A549 (cell line): ENCODE results near the gene BCAS2.

Source experiments
- ESRRA ChIP-seq: fragments of 150-350 bp; IDR thresholded peaks from 2 replicates; pipeline ENCODE4 v1.6.1; 2014; ENCODE audit warnings: mild to moderate bottlenecking, low read length, borderline replicate concordance
- HOXA7 ChIP-seq: fragments of 250-450 bp; sonication (Bioruptor Pico); IDR thresholded peaks from 2 replicates; pipeline ENCODE4 v1.5.0; 2020; ENCODE audit warnings: mild to moderate bottlenecking, moderate library complexity
- JUN ChIP-seq, 2 experiments: fragments of >200 bp; sonication (Bioruptor Twin); formaldehyde crosslinking; IDR thresholded peaks; 2 replicates in 1 of 2; 3 replicates in 1 of 2; pipeline ENCODE4 v1.6.1; 2016 to 2017
- KDM1A ChIP-seq: fragments of 200-600 bp; sonication (generic); IDR thresholded peaks from 2 replicates; pipeline ENCODE4 v1.6.1; 2016; ENCODE audit warnings: low read depth, mild to moderate bottlenecking
- MYC ChIP-seq: IDR thresholded peaks from 2 replicates; pipeline ENCODE4 v1.6.1; 2012; ENCODE audit warnings: mild to moderate bottlenecking, inconsistent platforms, low read length, improper control_type of control experiment, borderline replicate concordance
- NFE2L2 ChIP-seq: fragments of 150-350 bp; conservative IDR thresholded peaks from 2 replicates; pipeline ENCODE4 v1.6.1; 2014; ENCODE audit warnings: low read length
- SMC3 ChIP-seq: fragments of >200 bp; sonication (Bioruptor Twin); formaldehyde crosslinking; IDR thresholded peaks from 3 replicates; pipeline ENCODE4 v1.6.1; 2018; ENCODE audit warnings: inconsistent platforms
- SREBF2 ChIP-seq: fragments of 450-650 bp; IDR thresholded peaks from 2 replicates; pipeline ENCODE4 v1.6.1; 2014; ENCODE audit warnings: mild to moderate bottlenecking, moderate library complexity
- TF ChIP-seq, protein P1 (sequence below): fragments of 200-600 bp; sonication (generic); IDR thresholded peaks from 2 replicates; pipeline ENCODE4 v1.6.1; 2016; ENCODE audit warnings: antibody characterized with exemption, mild to moderate bottlenecking, moderate library complexity
- TF ChIP-seq, protein P2 (sequence below): fragments of >200 bp; sonication (Bioruptor Twin); formaldehyde crosslinking; IDR thresholded peaks from 3 replicates; pipeline ENCODE4 v1.5.1; 2016
- TF ChIP-seq, protein P3 (sequence below): IDR thresholded peaks from 2 replicates; pipeline ENCODE4 v1.6.1; 2012

DNA sequence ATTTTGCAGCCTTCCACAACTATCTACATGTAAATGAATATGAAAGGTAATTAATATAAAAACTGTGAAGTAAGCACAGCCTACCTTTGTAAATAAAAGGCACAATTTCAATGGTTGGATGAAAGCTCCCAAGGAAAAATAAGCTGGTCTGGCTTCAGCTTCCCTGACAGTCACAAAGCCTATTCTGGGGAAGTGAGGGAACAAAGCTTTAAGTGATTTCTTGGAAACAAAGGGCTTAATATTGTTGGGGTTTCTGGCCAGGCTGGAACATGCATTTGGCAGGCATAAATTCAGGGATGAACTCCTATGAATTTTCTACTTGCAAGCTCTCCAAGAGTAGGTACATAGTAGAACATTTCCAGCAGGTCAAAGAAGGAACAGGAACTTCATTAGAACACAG, 17.3 kb downstream of the BCAS2 start:
- no peak for TF ChIP-seq KDM1A
- TF ChIP-seq, protein P1, sequence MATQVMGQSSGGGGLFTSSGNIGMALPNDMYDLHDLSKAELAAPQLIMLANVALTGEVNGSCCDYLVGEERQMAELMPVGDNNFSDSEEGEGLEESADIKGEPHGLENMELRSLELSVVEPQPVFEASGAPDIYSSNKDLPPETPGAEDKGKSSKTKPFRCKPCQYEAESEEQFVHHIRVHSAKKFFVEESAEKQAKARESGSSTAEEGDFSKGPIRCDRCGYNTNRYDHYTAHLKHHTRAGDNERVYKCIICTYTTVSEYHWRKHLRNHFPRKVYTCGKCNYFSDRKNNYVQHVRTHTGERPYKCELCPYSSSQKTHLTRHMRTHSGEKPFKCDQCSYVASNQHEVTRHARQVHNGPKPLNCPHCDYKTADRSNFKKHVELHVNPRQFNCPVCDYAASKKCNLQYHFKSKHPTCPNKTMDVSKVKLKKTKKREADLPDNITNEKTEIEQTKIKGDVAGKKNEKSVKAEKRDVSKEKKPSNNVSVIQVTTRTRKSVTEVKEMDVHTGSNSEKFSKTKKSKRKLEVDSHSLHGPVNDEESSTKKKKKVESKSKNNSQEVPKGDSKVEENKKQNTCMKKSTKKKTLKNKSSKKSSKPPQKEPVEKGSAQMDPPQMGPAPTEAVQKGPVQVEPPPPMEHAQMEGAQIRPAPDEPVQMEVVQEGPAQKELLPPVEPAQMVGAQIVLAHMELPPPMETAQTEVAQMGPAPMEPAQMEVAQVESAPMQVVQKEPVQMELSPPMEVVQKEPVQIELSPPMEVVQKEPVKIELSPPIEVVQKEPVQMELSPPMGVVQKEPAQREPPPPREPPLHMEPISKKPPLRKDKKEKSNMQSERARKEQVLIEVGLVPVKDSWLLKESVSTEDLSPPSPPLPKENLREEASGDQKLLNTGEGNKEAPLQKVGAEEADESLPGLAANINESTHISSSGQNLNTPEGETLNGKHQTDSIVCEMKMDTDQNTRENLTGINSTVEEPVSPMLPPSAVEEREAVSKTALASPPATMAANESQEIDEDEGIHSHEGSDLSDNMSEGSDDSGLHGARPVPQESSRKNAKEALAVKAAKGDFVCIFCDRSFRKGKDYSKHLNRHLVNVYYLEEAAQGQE: no peak
- TF ChIP-seq HOXA7: no peak
- TF ChIP-seq, protein P2, sequence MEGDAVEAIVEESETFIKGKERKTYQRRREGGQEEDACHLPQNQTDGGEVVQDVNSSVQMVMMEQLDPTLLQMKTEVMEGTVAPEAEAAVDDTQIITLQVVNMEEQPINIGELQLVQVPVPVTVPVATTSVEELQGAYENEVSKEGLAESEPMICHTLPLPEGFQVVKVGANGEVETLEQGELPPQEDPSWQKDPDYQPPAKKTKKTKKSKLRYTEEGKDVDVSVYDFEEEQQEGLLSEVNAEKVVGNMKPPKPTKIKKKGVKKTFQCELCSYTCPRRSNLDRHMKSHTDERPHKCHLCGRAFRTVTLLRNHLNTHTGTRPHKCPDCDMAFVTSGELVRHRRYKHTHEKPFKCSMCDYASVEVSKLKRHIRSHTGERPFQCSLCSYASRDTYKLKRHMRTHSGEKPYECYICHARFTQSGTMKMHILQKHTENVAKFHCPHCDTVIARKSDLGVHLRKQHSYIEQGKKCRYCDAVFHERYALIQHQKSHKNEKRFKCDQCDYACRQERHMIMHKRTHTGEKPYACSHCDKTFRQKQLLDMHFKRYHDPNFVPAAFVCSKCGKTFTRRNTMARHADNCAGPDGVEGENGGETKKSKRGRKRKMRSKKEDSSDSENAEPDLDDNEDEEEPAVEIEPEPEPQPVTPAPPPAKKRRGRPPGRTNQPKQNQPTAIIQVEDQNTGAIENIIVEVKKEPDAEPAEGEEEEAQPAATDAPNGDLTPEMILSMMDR: no peak
- no peak for TF ChIP-seq ESRRA
- no peak for TF ChIP-seq JUN (IDR thresholded peaks at IDR 0.05)
- no peak for TF ChIP-seq SREBF2
- no peak for TF ChIP-seq MYC
- TF ChIP-seq SMC3: no peak
- TF ChIP-seq, protein P3, sequence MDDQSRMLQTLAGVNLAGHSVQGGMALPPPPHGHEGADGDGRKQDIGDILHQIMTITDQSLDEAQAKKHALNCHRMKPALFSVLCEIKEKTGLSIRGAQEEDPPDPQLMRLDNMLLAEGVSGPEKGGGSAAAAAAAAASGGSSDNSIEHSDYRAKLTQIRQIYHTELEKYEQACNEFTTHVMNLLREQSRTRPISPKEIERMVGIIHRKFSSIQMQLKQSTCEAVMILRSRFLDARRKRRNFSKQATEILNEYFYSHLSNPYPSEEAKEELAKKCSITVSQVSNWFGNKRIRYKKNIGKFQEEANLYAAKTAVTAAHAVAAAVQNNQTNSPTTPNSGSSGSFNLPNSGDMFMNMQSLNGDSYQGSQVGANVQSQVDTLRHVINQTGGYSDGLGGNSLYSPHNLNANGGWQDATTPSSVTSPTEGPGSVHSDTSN: no peak
- no peak for TF ChIP-seq NFE2L2
